ENCODE results near the gene SNTN.

The SNTN gene

DNA sequence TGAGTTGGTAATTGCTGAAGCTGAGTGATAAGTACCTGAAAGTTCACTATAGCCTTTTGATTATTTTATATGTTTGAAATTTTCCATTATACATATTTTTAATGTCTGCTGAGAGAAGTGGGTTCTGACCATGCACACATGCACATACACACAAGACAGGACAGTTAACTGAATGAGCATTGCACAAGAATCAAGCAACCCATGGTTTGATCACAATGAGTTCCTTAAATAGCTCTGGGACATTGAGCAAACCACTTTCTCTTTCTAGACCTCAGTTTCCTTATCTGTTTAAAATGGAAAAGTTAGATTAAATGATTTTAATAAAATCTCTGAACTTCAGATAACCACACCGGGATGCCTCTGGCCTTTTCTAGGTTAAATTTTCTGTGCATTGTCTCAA lies 26.7 kb downstream of the SNTN start:
- DNase-seq, result no peak

DNA sequence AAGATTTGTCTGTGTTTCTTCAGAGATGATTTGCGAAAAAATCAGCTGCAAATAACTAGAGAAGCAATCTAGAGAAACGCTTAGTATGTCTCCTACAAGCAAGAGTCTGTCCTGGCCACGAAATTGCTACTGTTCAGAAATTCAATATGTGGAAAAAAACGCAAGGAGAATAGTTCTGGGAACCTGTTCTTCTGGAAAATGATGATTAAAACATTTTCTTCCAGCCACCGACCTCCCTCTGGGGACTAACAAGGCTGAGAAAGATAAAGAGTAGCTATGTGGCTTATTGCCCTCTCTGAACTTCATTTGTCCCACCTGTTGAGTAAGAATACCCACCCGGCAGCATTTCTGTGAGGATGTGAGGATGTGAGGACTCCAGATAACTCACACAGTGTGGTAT lies 31.6 kb downstream of the SNTN start:
- DNase-seq, result no peak

- DNase-seq, result no peak
These were observed 32.9 kb downstream of the SNTN start for GRCh38 chr3:63685340-63685739.

- no peak for DNase-seq
These were observed 35.1 kb downstream of the SNTN start for GRCh38 chr3:63687278-63688225.

GRCh38 chr3:63689285-63689684 lies 36.8 kb downstream of the SNTN start:
- DNase-seq, result no peak

DNA sequence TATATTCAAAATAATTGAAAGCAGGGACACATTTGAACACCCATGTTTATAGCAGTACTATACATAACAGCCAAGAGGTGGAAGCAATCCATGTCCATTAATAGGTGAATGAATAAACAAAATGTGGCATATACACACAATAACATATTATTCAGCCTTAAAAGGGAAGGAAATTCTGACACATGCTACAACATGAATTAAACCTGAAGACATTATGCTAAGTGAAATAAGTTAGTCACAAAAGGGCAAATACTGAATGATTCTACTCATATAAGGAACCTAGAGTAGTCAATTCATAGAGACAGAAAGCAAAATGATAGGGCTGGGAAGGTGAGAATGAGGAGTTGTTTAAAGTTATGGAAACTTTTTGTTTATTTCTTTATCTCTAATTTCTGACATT lies 40.9 kb downstream of the SNTN start:
- no peak for DNase-seq

- DNase-seq, result no peak
These were observed 52.7 kb downstream of the SNTN start for GRCh38 chr3:63705092-63705645.

DNA sequence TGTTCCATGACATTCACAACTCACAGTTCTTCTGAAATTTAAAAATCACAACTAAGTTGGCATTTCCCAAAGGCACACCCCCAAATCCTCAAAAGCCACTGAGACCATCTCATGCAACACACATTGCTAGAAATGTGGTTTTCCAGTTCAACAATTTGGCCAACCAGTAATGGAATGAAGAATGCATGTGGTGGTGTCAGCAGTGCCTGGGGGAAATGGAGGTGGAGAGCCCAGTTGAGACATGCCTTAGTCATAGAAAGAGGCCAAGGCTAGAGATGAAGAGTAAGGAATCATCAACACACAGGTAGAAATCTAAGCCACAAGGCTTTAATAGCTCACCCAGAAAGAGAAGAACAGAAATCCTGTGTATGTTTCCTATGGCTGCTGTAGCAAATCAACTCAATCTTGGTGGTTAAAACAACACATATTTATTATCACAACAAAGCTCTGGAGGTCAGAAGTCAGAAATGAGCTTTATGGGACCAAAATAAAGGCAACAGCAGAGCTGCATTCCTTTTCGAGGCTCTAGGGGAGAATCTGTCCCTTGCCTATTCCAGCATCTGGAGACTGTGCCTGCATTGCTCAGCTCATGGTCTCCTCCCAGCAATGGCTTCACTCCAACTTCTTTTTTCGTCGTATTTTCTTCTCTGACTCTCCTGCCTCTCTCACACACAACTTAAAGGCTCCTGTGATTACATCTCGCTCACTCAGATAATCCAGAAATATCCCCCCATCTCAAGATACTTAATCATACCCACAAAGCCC lies 54.0 kb downstream of the SNTN start:
- no peak for DNase-seq

GRCh38 chr3:63707731-63708130 lies 55.3 kb downstream of the SNTN start:
- no peak for DNase-seq

GRCh38 chr3:63709576-63709975 lies 57.1 kb downstream of the SNTN start:
- no peak for DNase-seq

All from amniotic stem cell (primary cell).